HG03039 (cell line): ENCODE measurements around the gene MMP23B.
"Not testable (repeated sequence)": the region's sequence is repeated elsewhere in the genome, so short reads cannot be mapped to it uniquely, and the experiment has no call there.

ENCODE experiments used
- ATAC-seq: cut with Tn5 transposase; IDR thresholded peaks from one replicate; pipeline ENCODE4 v1.9.1; 2021; ENCODE audit warnings: mild to moderate bottlenecking, moderate library complexity; ENCODE audit not compliant: unreplicated experiment

Gene MMP23B

GRCh38 chr1:1629430-1630190 lies 2.4 kb upstream of the MMP23B start:
- no peak for ATAC-seq

DNA sequence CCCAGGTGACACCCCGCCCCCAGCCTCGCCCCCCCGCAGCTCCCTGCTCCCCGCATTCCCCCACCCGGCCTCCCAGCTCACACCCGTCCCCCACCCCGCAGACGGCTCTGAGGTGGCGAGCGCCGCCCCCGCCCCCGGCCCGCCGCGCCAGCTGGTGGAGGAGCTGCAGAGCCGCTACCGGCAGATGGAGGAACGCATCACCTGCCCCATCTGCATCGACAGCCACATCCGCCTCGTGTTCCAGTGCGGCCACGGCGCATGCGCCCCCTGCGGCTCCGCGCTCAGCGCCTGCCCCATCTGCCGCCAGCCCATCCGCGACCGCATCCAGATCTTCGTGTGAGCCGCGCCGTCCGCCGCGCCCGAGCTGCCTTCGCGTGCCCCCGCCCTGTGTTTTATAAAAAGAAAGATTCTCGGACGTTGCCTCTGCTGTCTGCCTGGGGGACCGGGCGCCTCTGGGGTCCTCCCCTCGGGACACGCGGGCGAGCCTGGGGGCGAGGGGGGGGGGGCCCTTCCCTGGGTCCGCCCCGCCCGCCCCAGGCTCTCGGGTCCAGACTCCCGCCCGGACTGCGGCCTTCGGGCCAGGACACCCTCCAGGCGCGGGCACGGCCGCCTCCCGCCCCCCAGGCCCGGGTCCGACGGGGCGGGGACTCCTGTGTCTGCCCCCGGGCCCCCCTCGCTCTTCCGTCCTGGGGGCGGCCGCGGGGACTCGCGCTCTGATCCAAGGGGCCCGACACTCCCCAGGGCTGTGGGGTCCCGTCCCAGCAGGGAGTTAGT lies 1.6 kb upstream of the MMP23B start:
- ATAC-seq, result no peak

GRCh38 chr1:1630965-1631781 lies 800 bp upstream of the MMP23B start:
- ATAC-seq, result no peak

DNA sequence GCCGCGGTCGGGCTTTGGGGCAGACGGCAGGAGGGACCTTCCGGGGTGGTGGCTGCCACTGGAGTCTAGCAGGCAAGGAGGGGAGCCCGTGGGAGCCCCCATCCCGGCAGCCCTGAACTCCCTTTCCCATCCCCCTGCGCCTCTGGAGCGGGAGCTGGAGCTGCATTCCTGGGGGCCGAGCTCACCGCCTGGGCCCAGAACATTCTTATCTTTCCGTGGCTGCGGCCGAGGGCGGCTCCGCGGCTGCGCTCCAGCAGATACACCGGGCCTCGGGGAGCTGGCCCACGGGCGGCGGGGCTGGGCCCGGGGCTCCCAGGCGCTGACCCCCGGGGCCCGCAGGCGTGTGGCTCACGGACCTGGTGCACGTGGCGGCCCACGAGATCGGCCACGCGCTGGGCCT lies 1.4 kb downstream of the MMP23B start:
- ATAC-seq, result not testable (repeated sequence)

DNA sequence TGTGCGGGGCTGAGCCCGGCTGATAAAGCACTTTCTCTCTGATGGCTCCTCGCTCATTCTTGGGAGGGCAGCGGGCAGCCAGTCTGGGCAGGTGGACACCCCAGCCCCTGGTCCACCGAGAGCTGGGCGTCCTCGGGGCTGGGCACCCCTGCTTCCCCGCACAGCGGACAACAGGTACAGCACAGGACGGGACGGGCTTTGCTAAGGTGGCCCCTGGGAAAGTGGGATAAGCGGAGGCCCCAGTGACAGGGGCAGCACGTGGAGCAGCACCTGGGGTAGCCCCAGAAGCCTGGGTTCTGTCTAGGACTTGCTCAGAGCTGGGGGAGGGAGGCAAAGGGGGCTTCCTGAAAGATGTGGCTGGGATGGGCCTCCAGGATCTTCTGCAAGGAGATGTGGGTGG lies 2.6 kb downstream of the MMP23B start:
- not testable (repeated sequence) for ATAC-seq

GRCh38 chr1:1636621-1637478 lies 4.9 kb downstream of the MMP23B start:
- not testable (repeated sequence) for ATAC-seq

DNA sequence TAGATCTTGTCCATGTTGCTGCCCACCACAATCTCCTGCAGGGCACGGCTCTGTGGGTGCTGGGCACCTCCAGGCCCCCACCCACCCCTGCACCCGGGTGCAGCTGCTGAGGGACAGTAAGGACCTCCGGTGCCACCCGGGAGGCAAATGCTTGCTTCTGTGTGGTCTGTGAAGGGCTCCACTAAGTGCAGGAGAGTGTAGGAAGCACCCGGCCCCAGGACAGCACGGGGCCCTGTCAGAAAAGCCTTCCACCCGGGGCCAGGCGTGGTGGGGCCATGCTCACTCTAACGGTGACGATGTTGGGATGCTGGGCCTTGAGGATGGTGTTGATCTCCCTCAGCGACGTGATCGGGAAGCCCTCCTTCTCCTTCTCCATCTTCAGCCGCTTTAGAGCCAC lies 5.5 kb downstream of the MMP23B start:
- not testable (repeated sequence) for ATAC-seq

- not testable (repeated sequence) for ATAC-seq
Observed at GRCh38 chr1:1638528-1638927, 6.6 kb downstream of the MMP23B start.

GRCh38 chr1:1639368-1639767 lies 7.4 kb downstream of the MMP23B start:
- not testable (repeated sequence) for ATAC-seq

GRCh38 chr1:1640081-1640480 lies 8.1 kb downstream of the MMP23B start:
- not testable (repeated sequence) for ATAC-seq

DNA sequence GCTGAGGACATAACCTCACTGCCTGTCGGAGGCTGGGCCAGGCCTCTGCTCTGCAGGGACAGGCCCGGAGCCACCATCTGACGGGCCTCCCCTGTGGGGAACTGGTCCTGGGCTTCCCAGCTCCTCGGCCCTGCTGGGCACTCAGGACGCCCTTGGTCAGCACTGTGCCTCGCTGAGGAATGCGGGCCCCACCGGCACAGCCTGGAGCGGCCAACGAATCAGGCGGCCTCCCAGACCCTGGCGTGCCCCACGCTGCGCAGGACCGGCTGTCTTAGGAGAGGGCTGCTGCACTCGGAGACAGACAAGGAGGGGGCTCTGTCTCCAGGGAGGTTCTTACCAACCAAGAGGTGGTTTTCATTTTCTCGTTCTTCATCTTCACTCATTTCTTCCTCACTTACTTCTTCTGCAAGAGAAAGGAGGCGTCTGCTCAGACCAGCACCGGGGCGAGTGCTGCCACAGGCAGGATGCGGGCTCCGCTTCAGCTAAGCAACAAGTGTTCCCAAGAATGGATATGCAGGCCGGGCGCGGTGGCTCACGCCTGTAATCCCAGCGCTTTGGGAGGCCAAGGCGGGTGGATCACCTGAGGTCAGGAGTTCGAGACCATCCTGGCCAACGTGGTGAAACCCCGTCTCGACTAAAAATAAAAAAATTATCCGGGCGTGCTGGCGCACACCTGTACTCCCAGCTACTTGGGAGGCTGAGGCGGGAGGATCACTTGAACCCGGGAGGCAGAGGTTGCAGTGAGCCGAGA lies 8.9 kb downstream of the MMP23B start:
- ATAC-seq, result not testable (repeated sequence)

DNA sequence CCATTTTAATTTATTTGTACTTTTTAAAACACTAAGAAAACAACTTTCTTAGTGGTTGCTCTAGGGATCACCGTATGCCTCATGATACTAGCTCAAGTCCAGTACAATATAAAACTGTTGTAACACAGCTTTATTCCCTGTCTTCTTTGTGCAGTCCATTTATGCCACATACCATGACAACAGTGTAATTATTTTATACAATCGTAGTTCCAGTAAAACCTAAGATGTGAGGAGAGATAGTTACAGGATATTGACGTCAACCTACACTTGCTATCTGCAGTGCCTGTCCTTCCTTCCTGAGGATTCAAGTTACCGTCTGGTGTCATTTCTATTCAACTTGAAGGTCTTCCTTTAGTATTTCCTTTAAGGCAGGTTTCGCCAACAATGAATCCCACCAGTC lies 14.4 kb downstream of the MMP23B start:
- not testable (repeated sequence) for ATAC-seq

DNA sequence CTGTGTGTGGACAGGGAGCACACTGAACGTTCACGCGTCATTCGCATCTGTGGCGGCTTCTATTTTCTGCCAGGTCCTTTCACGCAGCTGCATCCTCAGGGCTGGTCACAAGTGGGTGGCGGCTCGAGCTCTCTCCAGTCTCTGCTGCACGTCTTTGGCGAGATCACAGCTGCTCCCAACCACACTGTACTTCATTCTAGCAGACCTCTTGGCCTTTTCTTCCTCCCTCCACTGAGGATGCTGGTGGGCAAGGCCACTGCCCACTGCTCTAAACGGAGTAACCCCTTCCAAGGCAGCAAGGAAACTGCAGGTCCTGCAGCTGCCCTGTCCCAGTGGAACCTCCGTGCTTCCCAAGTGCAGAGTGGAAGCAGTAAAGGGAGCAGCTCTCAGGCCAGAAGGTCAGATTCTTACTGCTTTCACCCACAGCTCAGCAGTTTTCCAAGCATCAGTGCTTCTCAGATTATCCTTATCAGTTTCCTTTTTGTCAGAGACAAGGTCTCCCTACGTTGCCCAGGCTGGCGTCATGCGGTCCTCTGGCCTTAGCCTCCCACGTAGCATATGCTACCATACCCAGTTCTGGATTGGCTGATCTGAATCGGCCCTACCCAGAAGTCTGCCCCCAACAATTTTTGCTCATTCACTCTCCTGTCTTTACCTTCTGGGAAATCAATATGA lies 15.7 kb downstream of the MMP23B start:
- ATAC-seq, result not testable (repeated sequence)

DNA sequence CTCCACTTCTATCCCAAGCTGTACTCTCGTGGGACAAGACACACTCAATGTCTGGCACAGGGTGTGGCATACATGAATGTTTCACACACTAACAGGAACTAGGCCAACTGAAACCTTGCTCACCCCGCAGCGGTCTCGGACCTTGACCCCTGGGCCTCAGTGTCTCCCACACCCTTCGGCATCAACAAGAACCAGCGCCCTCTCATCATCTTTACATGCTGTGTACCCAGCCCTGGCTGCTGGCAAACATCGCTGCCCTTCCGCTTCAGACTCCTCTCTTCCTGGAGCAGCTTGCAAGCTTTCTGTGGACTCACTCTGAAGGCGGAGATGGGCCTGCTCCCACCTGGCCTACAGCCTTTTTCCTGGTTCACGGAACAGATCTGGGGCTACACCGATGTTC lies 16.3 kb downstream of the MMP23B start:
- not testable (repeated sequence) for ATAC-seq

DNA sequence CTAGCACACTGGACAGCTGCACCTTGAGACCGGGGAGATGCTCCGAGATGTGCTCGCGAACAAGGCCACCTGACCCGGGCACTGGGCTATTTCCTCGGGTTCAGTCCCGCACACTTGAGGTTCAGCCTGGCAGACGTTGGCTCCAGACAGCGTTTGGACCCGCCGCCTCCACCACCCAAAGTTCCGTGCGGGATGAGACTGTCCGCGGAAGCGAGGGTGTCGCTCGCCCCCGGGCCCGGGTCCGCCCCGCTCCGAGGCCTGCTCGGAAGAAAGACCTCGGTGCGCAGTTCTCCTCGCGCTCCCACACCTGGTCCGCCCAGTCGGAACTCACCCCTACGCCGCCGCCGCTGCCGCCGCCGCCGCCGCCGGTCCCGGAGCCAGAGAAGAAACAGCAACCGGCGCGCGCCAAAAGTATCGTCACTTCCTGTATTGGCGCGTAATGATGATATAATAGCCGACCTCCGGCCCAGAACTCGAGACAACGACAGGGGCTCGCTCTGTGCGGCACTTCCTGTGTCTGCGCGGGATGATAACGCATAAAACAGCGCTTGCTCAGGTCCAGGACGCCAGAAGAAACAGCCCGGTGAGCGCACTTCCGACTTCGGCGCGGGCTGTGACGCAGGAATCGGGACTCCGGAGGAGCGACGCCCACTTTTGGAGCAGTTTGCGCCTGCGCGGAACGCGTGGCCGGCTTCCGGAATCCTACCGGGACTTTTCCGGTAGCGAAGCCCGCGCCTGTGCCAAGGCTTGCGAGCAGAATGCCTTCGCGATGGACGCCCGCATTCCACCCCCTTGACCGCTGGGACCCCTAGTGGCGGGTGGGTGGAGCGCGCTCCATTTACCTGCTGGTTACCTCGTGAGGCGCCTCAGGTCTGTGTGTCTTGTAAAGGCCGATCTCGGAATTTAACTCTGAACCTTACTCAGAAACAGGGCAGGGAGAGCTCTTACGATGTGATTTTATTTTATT lies 26.9 kb downstream of the MMP23B start, which contains the start of gene CDK11B:
TSS of gene CDK11B (minus strand) at position 422 of the 967 bp plus-strand sequence. CDS start 1,519 bp downstream, outside the sequence.
- peak; percentile 76 for ATAC-seq

DNA sequence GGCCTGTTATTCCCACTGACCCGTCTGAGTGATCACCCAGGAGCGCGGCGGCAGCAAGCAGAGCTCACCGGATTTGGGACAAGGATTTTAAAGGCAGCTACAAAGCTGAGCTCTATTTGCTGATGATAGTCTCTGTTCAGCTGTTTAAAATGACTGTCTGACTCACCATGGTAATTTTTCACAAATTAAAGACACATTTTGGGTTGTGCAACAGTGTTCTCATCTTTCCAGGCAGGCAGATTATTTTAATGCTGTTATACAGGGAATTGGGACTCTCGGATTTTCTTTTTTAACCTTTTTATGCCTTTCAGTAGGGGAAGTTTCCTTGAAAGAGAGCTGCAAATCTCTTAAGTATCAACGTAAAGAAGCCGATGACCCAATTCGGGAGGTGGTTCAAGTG lies 30.4 kb downstream of the MMP23B start:
- ATAC-seq, result not testable (repeated sequence)

DNA sequence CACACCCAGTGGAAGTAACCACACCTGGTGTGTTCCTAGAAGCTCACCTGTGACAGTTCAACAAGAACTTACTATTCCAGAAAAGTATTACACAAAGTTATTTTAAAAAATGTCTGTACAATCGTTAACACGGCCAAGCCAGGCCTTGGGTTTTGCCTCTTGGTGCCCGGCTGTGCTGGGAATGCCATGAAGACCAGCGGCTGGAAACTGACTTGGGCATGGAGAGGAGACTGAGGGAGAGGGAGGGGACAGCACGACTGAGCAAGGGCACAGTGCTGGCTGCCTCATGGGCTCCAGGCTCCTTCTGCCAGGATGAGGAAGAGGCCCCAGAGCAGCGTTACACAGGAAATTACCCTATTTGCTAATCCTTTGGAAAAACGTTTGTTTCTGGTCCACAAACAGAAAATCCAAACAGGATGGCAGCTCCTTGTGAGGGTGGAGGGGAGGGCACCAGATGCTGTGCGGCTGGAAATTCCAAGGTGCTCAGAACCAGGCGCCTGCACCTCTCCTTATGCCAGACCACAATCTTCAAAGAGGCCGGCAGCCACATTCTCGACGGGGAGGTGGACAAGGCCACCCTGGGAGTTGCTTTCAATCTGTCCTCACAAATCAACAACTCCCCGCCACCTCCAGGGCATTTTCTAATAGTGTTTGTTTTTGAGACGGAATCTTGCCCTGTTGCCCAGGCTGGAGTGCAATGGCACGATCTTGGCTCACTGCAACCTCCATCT lies 31.0 kb downstream of the MMP23B start:
- not testable (repeated sequence) for ATAC-seq
